T-helper 1 cell treated with Interleukin-12 subunit alpha and Interleukin-12 subunit beta and Interleukin-4 antibody, amounts not matched to agents 30 ng/mL and 1 ng/mL, for 36 hours (primary cell): Measurements from ENCODE around the gene ARAP1. TPM values are rescaled to one million over a fixed set of nuclear protein-coding genes. Genes with fewer than 3 reads are reported as not detected.
"Not testable (repeated sequence)": the region's sequence is repeated elsewhere in the genome, so short reads cannot be mapped to it uniquely, and the experiment has no call there.

Experiments used
- intact Hi-C: fragments of 100-400 bp; cut with micrococcal nuclease; formaldehyde crosslinking; loops from one replicate; pipeline ENCODE4 v1.15.1; 2024
- total RNA-seq: library from RNA; stranded (reverse); gene quantifications from 2 replicates; pipeline ENCODE4 v1.2.3, GENCODE V29; 2022

ARAP1 gene
- 111 and 116 TPM in 2 replicates for total RNA-seq

- intact Hi-C loops: loop anchor here (1.0 kb wide), 6 partner anchors 16 to 390 kb away; partner anchors contain the start of gene FCHSD2
These were observed at the start of gene ARAP1 for GRCh38 chr11:72752088-72752914. Gene ARAP1 (minus strand): TSS chr11:72752408. CDS start chr11:72727128, 25,280 bp downstream.

DNA sequence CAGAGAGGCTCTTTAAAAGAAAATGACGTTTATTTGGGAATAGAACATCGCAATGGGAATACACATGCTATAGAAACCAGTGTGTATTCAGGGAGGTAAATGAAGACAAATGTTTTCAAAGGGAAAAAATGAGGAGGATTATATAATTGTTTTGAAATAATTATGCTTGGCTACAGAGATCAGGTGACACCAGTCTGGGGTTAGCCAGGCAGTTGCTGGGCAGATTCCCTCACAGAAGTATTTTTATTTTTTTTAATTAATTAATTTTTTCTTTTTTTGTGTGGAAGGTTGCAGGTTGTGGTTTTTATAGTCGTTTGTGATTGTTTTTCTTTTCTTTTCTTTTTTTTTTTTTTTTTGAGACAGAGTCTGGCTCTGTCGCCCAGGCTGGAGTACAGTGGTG lies 47.2 kb upstream of the ARAP1 start:
- intact Hi-C loops: no loop called here

- intact Hi-C loops: no loop called here
These were observed 46.2 kb upstream of the ARAP1 start for GRCh38 chr11:72798361-72798760.

GRCh38 chr11:72793425-72794367 lies 41.5 kb upstream of the ARAP1 start, which contains the start of gene STARD10:
Gene STARD10 (minus strand): TSS chr11:72794047. CDS start chr11:72781181, 12,866 bp downstream.
- intact Hi-C loops: loop anchor here (1.0 to 2.0 kb wide), 8 partner anchors 11 to 681 kb away; partner anchors contain the start of genes ANAPC15, ARAP1 and FCHSD2

- intact Hi-C loops: loop anchor here (1.0 to 2.0 kb wide), 8 partner anchors 11 to 681 kb away; partner anchors contain the start of genes ANAPC15, ARAP1 and FCHSD2
These were observed 40.8 kb upstream of the ARAP1 start for GRCh38 chr11:72793076-72793424.

DNA sequence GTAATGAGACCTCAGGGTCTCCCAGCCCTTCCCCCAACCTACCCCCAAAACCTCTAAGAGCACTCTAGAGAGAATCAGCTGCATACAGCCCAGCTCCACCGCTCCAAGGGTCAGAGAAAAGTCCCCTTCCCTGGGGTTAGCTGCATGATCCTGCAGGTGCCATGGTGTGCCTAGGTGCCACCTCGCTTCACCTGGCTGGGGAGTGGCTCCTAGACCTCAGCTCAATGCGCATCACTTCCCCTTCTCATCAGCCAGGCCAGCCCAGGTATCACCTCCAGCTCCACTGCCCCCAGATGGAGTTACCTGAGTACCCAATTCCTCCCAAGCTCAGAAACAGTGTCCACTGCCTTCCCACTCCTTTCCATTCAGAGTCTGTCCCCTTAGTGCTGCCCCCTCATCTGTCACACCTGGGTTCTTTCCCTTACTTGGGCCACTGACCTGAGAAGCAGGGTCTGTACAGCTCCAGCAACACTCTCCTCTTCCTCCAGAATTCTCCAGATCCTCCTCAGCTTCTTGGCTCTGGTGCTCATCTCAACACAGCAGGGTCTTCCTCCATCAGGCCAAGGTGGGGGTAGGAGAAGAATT lies 40.3 kb upstream of the ARAP1 start:
- intact Hi-C loops: loop anchor here (1.0 to 2.0 kb wide), 8 partner anchors 10 to 680 kb away; partner anchors contain the start of genes ANAPC15, ARAP1 and FCHSD2

DNA sequence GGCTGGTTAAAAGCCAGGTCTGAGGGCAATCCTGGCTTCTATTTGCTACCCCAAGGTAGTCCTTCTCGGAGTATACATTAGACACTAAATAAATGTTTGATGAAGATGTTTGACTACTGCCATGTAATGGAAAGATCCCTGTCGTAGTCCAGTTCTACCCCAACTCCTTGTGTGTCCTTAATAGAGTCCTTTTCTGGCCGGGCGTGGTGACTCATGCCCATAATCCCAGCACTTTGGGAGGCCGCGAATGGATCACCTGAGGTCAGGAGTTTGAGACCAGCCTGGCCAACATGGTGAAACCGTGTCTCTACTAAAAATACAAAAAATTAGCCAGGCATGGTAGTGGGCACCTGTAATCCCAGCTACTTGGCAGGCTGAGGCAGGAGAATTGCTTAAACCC lies 39.0 kb upstream of the ARAP1 start:
- intact Hi-C loops: not testable (repeated sequence)

- intact Hi-C loops: no loop called here
These were observed 37.4 kb upstream of the ARAP1 start for GRCh38 chr11:72789493-72790131.

DNA sequence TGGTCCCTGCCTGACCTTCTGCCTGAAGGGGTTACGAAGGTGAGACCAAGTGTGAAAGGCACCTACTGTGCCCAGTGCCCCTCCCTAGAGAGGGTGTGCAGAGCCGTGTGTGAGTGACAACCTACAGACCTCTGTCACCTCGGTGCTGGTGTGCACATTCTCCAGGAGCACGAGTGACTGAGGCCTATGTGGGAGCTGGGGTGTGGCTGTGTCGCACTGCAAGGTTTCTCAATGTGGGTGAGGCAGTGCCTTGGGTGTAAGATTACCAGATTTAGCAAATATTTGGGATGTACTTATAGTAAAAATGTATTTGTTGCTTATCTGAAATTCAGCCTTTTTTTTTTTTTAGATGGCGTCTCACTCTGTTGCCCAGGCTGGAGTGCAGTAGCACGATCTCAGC lies 36.0 kb upstream of the ARAP1 start:
- intact Hi-C loops: no loop called here

DNA sequence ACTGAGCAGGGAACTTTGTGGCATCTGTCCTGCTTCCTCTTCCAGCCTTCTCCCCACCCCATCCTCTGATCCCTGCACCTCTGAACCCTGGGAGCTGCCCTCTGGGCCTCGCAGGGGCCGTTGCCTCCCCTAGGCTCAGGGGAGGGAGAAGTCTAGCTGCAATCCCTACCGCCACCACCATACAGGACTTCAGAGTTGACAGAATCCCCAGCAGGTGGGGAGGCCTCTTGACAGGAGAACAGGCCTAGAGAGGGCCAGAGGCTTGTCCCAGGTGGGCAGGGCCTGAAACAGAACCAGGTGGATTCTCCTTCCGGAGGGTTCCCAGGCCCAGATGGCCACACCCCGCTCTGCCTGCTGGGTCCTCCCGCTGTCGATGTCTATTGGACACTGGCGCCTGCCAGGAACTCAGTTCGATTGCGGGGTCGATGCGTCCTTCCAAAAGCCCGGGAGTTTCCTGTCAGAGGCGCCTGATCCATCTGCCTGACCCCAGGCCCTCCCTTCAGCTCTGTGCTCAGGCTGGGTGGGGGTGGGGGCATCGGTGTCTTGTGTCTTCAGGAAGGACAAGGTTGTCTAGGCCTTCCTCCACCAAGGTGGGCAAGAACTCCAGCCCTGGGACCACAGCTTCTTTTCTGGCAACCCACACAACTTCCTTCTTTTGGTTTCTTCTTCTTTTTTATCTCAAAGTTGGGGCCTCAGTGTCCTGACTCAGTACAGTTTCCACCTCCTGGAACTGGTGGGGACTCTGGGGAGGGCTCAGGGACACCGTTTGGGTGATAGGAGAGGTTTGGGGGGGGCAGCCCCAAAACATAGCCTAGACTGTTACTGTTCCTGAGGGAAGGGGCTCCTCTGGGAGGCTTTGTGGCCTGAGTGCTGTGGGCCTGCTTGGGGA lies 35.3 kb upstream of the ARAP1 start:
- intact Hi-C loops: no loop called here

GRCh38 chr11:72786305-72787215 lies 34.4 kb upstream of the ARAP1 start:
- intact Hi-C loops: no loop called here

GRCh38 chr11:72784662-72785061 lies 32.5 kb upstream of the ARAP1 start:
- intact Hi-C loops: no loop called here

GRCh38 chr11:72783144-72783905 lies 31.1 kb upstream of the ARAP1 start:
- intact Hi-C loops: no loop called here

DNA sequence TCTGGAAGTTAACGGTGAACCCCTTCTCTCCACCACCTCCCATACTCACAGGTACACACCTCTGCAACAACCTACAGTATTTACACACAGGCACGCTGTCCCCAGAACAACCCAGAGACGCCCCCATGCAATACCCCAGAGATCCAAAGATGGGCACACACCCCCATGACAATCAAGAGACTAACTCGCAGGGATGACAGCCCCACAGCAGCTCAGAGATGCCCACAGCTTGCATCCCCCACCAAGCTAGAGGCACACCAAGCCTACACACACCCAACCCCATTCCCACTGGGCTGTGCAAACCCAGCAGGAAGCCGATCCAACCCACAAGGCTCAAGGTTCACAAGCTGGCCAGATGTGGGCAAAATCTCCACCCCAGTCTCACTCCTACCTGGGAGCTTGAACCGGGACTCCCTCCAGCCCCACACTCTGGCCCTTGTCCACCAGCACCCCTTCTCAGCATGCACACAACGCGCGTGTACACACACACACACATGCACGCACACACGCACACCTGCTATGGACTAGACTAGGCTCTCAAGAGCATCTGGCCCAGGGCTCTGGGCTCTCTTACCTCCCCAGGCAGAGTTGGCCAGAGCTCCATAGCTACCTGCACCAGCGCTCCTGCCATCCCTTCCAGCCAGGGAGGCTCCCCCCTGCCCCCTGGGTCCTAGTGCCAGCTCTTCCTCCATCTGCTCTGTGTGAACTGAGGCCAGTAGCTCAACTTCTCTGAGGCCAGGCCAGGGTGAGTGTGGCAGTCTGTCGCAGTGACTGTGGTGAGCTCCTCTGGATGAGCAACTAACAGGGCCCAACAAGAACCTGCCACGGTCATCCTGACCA lies 30.1 kb upstream of the ARAP1 start:
- intact Hi-C loops: loop anchor here (1.0 kb wide), 2 partner anchors 11 to 57 kb away; no protein-coding TSS in a partner anchor

- intact Hi-C loops: loop anchor here (1.0 kb wide), 3 partner anchors 12 to 56 kb away; partner anchors contain the start of gene ARAP1
These were observed 29.3 kb upstream of the ARAP1 start for GRCh38 chr11:72781313-72782080.

DNA sequence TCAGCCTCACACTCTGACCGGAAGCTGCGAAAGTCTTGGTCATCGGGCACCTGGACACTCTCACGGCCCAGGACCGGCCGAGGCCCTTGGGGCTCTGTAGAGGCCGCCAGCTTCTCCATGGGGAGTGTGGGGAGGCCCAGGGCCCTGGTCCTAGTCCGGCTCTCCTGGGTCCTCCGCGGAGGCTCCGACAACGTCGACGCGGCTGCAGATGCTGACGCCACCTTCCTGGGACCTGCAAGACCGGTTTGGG lies 28.8 kb upstream of the ARAP1 start:
- intact Hi-C loops: loop anchor here (1.0 kb wide), 1 partner anchor 29 kb away; the partner anchor contains the start of gene ARAP1
